K562 (cell line): ENCODE measurements around the gene MBD2. TPM values are rescaled to one million over a fixed set of nuclear protein-coding genes. Genes with fewer than 3 reads are reported as not detected.

Experiments used
- TCF3 ChIP-seq: sonication (generic); formaldehyde crosslinking; IDR thresholded peaks from 2 replicates; pipeline ENCODE4 v1.4.0; 2020; ENCODE audit warnings: mild to moderate bottlenecking, missing genetic modification reagents
- ZNF140 ChIP-seq: fragments of 250-450 bp; sonication (Bioruptor Pico); IDR thresholded peaks from 2 replicates; pipeline ENCODE4 v1.8.0; 2021; ENCODE audit warnings: moderate library complexity, mild to moderate bottlenecking, inconsistent platforms
- ZNF175 ChIP-seq: fragments of 200-800 bp; sonication (Bioruptor generic); IDR thresholded peaks from 2 replicates; pipeline ENCODE4 v1.6.1; 2016; ENCODE audit warnings: low read depth, mild to moderate bottlenecking, missing genetic modification characterization, missing compliant biosample characterization
- ZNF644 ChIP-seq: fragments of 200-800 bp; sonication (Bioruptor generic); IDR thresholded peaks from 2 replicates; pipeline ENCODE4 v1.6.1; 2016; ENCODE audit warnings: low read depth, missing genetic modification characterization, missing compliant biosample characterization
- polyA plus RNA-seq, 8 experiments: library from polyadenylated mRNA; depleted of rRNA in 4 of 8; stranded (reverse) in 5 of 8; unstranded in 3 of 8; fragments of >200 nt; fragmentation: Nextera tagmentation in 2 of 8; fragmentation: Illumina TruSeq in 1 of 8; extraction: Ambion mirVana in 2 of 8; extraction: Trizol in 1 of 8; gene quantifications; 2 replicates each; pipeline versions ENCODE4 v1.2.1 to v1.2.3, GENCODE V29; 2011 to 2014; ENCODE audit warnings: inconsistent platforms in 1 of 8, missing spikeins in 1 of 8
- total RNA-seq, 7 experiments: library from RNA; depleted of rRNA in 6 of 7; stranded (reverse); fragments of >200 nt in 6 of 7; fragmentation: Illumina TruSeq in 2 of 7; extraction: Trizol in 2 of 7; gene quantifications; 2 replicates each; pipeline versions ENCODE4 v1.2.1 to v1.2.3, GENCODE V29; 2011 to 2021; ENCODE audit warnings: low replicate concordance in 1 of 7
- TF ChIP-seq, protein P1 (sequence below): sonication (generic); formaldehyde crosslinking; IDR thresholded peaks from 2 replicates; pipeline ENCODE4 v1.8.1; 2023; ENCODE audit warnings: mild to moderate bottlenecking, missing genetic modification reagents
- TF ChIP-seq, protein P2 (sequence below): sonication (generic); formaldehyde crosslinking; IDR thresholded peaks from 2 replicates; pipeline ENCODE4 v1.8.0; 2022; ENCODE audit warnings: mild to moderate bottlenecking, low read depth, missing genetic modification reagents
- TF ChIP-seq, protein P3 (sequence below): fragments of 250-450 bp; sonication (Bioruptor Pico); IDR thresholded peaks from 2 replicates; pipeline ENCODE4 v1.4.0; 2020

The MBD2 gene
- total and polyA plus RNA-seq, 9 of the 15 experiments (the other 6 are each of a cell fraction or from before 2014, with no cell fraction given): 4.4 to 40.2 (median 13.9) TPM

DNA sequence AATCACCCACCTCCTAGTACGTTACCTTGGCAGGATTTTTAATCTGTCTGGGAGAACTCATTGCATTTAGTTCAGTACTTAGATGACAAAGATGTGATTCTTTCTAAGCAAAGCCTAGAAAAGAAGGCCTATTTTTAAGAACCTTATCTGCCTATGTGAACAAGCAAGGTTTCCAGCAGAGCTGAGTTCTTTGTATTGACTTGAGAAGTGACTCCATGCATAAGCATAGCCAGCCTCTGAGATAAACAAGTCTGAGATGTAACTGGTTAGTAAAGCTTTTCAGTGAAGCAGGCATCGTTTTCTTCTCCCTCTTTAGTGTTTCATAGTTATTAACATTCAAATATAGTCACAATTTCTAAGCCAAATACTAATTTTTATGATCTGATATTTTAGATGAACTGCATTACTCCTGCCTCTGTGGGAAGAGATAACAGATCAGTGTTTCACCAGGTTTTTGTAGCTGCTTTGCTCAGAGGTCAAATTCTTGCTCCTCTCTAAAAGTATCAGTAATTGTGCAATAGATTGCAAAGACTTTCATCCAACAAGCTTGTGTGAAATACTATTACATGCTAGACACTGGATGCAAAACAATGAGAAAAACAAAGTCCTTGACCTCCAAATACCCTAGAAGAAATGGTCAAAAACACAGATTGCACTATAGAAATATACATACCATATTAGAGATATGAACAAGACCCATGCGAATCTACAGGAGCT is 107.8 kb downstream of the MBD2 start (continued):
- TF ChIP-seq, protein P1, sequence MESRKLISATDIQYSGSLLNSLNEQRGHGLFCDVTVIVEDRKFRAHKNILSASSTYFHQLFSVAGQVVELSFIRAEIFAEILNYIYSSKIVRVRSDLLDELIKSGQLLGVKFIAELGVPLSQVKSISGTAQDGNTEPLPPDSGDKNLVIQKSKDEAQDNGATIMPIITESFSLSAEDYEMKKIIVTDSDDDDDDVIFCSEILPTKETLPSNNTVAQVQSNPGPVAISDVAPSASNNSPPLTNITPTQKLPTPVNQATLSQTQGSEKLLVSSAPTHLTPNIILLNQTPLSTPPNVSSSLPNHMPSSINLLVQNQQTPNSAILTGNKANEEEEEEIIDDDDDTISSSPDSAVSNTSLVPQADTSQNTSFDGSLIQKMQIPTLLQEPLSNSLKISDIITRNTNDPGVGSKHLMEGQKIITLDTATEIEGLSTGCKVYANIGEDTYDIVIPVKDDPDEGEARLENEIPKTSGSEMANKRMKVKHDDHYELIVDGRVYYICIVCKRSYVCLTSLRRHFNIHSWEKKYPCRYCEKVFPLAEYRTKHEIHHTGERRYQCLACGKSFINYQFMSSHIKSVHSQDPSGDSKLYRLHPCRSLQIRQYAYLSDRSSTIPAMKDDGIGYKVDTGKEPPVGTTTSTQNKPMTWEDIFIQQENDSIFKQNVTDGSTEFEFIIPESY: no peak
- TF ChIP-seq ZNF644 (tag): no peak
- no peak for TF ChIP-seq ZNF175 (CRISPR knock-in tag)
- TF ChIP-seq, protein P2, sequence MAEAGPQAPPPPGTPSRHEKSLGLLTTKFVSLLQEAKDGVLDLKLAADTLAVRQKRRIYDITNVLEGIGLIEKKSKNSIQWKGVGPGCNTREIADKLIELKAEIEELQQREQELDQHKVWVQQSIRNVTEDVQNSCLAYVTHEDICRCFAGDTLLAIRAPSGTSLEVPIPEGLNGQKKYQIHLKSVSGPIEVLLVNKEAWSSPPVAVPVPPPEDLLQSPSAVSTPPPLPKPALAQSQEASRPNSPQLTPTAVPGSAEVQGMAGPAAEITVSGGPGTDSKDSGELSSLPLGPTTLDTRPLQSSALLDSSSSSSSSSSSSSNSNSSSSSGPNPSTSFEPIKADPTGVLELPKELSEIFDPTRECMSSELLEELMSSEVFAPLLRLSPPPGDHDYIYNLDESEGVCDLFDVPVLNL (CRISPR knock-in tag): no peak
- TF ChIP-seq TCF3 (CRISPR knock-in tag): no peak
- TF ChIP-seq, protein P3, sequence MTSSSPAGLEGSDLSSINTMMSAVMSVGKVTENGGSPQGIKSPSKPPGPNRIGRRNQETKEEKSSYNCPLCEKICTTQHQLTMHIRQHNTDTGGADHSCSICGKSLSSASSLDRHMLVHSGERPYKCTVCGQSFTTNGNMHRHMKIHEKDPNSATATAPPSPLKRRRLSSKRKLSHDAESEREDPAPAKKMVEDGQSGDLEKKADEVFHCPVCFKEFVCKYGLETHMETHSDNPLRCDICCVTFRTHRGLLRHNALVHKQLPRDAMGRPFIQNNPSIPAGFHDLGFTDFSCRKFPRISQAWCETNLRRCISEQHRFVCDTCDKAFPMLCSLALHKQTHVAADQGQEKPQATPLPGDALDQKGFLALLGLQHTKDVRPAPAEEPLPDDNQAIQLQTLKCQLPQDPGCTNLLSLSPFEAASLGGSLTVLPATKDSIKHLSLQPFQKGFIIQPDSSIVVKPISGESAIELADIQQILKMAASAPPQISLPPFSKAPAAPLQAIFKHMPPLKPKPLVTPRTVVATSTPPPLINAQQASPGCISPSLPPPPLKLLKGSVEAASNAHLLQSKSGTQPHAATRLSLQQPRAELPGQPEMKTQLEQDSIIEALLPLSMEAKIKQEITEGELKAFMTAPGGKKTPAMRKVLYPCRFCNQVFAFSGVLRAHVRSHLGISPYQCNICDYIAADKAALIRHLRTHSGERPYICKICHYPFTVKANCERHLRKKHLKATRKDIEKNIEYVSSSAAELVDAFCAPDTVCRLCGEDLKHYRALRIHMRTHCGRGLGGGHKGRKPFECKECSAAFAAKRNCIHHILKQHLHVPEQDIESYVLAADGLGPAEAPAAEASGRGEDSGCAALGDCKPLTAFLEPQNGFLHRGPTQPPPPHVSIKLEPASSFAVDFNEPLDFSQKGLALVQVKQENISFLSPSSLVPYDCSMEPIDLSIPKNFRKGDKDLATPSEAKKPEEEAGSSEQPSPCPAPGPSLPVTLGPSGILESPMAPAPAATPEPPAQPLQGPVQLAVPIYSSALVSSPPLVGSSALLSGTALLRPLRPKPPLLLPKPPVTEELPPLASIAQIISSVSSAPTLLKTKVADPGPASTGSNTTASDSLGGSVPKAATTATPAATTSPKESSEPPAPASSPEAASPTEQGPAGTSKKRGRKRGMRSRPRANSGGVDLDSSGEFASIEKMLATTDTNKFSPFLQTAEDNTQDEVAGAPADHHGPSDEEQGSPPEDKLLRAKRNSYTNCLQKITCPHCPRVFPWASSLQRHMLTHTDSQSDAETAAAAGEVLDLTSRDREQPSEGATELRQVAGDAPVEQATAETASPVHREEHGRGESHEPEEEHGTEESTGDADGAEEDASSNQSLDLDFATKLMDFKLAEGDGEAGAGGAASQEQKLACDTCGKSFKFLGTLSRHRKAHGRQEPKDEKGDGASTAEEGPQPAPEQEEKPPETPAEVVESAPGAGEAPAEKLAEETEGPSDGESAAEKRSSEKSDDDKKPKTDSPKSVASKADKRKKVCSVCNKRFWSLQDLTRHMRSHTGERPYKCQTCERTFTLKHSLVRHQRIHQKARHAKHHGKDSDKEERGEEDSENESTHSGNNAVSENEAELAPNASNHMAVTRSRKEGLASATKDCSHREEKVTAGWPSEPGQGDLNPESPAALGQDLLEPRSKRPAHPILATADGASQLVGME (CRISPR knock-in tag): no peak
- no peak for TF ChIP-seq ZNF140 (CRISPR knock-in tag)
- TF ChIP-seq, all 486 proteins: peak for 6
